GM19328 (cell line): Measurements from ENCODE around the gene OR7G1.
"Not testable (repeated sequence)": the region's sequence is repeated elsewhere in the genome, so short reads cannot be mapped to it uniquely, and the experiment has no call there.

Experiments used
- ATAC-seq: cut with Tn5 transposase; IDR thresholded peaks from one replicate; pipeline ENCODE4 v1.9.1; 2021; ENCODE audit warnings: mild to moderate bottlenecking, moderate library complexity; ENCODE audit not compliant: unreplicated experiment

Gene OR7G1

DNA sequence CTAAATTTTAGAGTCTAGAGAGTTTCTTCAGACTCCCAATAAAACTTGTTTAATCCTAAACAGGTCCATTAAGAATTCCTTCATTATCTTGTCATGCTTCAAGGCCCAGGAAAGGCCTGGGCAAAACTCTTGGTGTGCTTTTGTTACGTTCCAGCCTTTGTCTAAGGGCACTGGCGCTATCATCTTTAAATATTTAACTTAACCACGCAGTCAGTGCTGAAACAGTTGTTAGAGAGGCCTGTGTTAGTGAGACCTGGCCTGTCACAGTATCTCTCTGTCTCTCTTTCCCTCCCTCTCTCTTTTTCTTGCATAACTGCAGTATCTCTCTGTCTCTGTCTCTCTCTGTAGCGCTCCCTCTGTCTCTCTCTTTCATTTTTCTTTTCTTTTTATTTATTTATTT lies 36.9 kb downstream of the OR7G1 start:
- no peak for ATAC-seq

DNA sequence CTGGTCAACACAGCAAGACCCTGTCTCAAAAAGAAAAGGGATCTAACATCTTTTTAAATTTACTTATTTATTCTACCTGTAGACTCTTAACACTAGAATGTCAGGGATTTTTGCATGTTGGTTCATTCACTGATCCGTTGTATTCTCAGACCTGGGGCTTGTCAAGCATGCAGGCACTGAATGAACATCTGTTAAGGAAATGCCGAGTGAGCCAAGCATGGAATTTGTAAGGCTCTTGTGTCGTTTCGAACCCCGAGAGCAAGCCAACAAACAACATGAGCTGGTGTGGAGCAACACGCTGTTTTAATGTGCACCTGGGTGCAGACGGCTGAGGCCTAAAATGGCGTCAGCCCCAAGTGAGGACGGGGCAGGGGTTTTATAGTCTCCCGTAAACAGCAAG lies 38.7 kb downstream of the OR7G1 start:
- ATAC-seq, result no peak

DNA sequence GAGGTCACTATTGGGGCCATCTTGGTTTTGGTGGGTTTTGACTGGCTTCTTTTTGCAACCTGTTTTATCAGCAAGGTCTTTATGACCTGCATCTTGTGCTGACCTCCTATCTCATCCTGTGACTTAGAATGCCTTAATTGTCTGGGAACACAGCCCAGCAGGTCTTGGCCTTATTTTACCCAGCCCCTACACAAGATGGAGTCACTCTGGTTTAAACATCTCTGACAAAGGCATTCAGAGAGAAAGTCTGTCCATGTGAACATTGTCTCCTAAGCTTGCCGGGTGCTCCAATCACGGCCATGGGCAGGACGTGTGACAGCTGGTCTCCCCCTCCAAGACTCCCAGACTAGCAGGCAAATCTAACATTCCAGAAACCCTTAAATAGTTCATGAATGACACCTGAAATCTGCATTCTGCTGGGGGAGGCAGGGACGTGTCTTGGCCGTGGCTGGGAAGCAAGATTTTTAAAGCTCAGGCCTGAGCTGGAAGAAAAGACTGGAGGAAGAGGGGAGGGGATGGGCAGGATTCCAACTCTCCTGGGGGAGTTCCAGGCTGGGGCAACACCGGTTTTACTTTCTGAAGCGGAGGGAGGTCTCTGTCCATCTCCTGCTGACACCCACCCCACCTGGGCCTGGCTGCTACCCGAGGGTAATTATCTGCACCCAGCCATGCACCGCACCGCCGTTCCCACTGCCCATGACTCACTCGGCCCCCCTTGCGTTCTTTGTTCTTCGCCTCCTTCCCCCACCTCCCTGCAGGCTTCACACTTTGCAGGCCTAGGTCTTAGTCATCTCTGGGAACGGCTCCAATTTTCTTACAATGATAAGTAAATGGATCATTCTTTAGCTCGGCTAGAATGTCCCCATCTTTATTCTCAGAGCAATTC lies 40.3 kb downstream of the OR7G1 start:
- ATAC-seq, result no peak

DNA sequence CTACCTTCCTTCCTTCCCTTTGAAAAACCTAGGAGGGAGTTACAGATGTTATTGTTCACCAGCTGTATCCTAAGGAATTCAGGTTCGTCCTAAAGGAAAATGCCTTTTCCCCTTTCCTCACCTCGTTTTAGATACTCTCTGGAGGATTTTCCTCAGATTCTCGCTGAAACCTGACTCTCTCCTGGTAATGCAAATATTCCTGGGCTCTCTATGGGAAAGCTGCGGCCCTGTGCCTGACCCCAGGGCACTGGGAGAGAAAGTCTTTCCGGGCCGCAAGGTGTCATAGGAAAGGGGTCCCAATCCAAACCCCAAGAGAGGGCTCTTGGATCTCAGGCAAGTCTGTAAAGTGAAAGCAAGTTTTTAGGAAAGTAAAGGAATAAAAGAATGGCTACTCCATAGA lies 41.8 kb downstream of the OR7G1 start:
- no peak for ATAC-seq

DNA sequence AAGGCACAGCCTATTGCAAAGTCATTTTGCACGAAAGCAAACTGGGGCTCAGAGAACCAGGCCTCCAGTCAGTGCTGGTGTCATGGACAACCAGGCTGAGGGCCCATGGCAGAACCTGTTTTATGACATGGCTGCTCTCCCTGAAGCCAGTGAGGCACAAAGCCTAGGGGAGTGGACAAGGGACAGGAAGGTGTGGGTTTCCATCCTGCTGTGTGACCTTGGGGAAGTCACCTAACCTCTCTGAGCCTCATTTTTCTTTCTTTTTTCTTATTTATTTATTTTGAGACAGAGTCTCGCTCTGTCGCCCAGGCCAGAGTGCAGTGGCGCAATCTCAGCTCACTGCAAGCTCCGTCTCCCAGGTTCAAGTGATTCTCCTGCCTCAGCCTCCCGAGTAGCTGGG lies 43.8 kb downstream of the OR7G1 start:
- not testable (repeated sequence) for ATAC-seq

DNA sequence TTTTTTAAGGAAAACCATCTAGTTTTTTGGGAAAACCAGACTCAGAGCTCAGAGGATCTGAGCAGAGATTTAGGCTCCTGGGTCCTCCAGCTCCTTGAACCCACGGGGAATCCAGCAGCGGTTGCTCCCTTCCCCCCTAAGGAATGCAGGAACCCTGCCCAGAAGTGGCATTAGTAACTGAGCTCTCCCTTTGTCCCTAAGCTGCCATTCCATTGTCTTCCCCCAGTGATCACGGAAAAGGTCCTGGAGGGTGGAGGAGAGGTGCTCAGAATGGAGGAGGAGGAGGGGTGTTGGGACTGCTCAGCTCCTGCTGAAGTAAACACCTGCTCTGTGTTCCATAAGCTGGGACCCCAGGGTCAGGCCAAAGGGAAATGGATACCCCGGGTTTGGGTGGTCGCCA lies 45.5 kb downstream of the OR7G1 start:
- ATAC-seq, result no peak

DNA sequence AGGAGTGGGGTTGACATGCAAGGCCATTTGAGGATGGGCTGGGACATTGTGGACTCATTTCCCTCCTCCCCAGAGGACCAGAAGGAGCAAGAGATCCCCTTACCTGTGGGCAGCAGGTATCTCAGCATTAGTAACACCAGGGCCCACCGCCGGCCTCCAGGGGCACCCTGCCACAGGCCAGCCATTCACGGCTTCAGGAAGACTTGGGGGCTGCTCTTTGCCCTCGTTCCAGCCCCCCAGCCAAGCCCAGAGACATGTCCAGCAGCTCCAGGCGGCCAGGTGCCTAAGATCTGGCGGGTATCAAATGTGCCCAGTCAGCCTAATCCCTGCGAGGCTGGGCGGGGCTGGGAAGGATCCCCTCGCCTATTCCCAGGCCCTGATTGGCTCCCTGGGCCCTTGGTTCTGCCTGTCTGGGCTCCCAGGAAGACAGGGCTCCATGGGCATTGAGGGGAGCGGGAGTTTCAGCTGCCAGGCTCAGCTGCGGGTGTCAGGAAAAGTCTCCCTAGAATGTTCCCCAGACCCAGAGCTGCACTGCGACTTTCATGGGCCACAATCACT lies 50.0 kb downstream of the OR7G1 start:
- no peak for ATAC-seq
